OCI-LY7 (cell line): ENCODE results near the gene TFEB.

Experiments used
- EZH2phosphoT487 ChIP-seq: fragments of 200-600 bp; sonication (generic); IDR thresholded peaks from 2 replicates; pipeline ENCODE4 v1.6.1; 2018; ENCODE audit warnings: low read depth, borderline replicate concordance, mild to moderate bottlenecking, mixed run types, antibody characterized with exemption, low read length, moderate library complexity, mixed read lengths
- TF ChIP-seq, protein P1 (sequence below): fragments of 200-600 bp; sonication (generic); conservative IDR thresholded peaks from 2 replicates; pipeline ENCODE4 v1.5.1; 2014; ENCODE audit warnings: mild to moderate bottlenecking, antibody characterized with exemption, low read length, moderate library complexity, mixed read lengths

DNA sequence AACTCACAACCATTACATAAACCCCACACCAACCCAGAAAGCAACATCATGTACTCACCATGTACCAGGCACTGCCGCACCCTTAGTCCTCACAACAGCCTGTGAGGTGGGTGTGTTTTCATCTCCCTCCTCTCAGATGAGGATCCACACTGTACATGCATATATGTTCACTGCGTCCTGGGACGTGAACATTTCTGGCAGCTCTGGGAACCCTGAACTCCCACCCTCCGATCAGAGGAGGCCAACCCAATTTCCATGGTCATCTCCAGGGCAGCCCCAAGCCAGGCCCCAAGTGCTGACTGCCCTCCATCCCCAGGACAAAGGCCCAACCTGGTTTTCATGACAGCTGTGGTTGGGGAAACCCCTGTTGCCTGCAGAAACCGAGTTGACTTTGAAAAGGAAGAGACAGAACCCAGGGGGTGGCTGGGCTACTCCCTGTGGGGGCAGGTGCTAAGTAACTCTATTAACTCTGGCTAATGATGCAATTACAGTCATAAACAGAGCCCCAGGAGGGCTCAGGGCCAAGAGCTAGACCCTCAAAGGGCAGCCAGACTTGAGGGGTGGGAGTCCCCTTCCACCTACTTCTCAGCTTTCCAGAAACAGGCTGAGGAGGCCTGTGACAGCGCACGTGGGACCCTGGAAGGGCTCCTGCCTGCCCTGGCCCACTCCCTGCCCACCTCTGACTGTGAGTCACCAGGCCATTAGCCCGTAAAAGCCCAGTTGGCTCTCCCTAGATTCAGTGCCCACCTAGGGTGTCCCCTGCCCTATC, 2.6 kb downstream of the TFEB start:
- TF ChIP-seq, protein P1, sequence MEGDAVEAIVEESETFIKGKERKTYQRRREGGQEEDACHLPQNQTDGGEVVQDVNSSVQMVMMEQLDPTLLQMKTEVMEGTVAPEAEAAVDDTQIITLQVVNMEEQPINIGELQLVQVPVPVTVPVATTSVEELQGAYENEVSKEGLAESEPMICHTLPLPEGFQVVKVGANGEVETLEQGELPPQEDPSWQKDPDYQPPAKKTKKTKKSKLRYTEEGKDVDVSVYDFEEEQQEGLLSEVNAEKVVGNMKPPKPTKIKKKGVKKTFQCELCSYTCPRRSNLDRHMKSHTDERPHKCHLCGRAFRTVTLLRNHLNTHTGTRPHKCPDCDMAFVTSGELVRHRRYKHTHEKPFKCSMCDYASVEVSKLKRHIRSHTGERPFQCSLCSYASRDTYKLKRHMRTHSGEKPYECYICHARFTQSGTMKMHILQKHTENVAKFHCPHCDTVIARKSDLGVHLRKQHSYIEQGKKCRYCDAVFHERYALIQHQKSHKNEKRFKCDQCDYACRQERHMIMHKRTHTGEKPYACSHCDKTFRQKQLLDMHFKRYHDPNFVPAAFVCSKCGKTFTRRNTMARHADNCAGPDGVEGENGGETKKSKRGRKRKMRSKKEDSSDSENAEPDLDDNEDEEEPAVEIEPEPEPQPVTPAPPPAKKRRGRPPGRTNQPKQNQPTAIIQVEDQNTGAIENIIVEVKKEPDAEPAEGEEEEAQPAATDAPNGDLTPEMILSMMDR: no peak
- TF ChIP-seq EZH2phosphoT487: no peak
